NCI-H1694 treated with DMSO at 0.1 percent for 48 hours (cell line): ENCODE data around the gene MT2A.
"Not testable (repeated sequence)": the region's sequence is repeated elsewhere in the genome, so short reads cannot be mapped to it uniquely, and the experiment has no call there.

Experiments used
- DNase-seq: peaks from one replicate; lab custom pipeline; 2025; lab: John Stamatoyannopoulos, UW

MT2A gene

DNA sequence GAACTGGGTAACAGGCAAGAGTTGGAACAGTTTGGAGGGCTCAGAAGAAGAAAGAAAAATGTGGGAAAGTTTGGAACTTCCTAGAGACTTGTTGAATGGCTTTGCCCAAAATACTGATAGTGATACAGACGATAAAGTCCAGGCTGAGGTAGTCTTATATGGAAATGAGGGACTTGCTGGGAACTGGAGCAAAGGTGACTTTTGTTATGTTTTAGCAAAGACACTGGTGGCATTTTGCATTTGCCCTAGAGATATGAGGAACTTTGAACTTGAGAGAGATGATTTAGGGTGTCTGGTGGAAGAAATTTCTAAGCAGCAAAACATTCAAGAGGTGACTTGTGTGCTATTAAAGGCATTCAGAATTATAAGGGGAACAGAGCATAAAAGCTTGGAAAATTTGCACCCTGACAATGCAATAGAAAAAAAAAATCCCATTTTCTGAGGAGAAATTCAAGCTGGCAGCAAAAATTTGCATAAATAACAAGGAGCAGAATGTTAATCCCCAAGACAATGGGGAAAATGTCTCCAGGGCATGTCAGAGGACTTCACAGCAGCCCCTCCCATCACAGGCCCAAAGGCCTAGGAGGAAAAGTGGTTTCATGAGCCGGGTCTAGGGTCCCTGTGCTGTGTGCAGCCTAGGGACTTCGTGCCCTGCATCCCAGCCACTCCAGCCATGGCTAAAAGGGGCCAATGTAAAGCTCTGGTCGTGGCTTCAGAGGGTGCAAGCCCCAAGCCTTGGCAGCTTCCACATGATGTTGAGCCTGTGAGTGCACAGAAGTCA, 13.5 kb downstream of the MT2A start:
- not testable (repeated sequence) for DNase-seq

DNA sequence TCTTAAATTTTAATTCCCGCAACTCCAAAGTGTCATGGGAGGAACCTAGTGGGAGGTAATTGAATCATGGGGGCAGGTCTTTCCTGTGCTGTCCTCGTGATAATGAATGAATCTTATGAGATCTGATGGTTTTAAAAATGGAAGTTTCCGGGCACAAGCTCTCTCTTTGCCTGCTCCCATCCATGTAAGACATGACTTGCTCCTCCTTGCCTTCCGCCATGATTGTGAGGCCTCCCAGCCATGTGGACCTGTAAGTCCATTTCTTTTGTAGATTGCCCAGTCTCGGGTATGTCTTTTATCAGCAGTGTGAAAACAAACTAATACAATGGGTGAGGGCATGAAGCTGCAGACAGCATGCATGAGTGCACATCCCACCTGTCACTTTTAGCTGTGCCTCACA, 14.8 kb downstream of the MT2A start:
- not testable (repeated sequence) for DNase-seq

DNA sequence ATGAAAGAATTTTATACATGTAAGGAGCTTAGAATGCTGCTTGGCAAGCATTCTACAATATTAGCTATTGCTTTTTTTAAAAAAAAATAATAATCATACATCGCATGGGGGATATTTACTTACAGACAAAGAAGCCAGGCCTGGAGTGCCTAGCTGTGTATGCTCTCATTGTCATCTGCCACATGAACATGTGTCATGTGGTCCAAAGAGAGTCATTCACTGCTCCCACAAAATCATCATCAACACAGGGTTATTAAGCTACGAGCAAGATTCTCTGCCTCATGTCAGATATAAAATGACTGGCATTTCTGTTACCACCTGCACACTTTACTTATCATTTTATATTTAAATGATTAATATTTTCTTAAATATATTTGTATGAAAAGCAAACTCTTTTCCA, 15.3 kb downstream of the MT2A start:
- DNase-seq: no peak

DNA sequence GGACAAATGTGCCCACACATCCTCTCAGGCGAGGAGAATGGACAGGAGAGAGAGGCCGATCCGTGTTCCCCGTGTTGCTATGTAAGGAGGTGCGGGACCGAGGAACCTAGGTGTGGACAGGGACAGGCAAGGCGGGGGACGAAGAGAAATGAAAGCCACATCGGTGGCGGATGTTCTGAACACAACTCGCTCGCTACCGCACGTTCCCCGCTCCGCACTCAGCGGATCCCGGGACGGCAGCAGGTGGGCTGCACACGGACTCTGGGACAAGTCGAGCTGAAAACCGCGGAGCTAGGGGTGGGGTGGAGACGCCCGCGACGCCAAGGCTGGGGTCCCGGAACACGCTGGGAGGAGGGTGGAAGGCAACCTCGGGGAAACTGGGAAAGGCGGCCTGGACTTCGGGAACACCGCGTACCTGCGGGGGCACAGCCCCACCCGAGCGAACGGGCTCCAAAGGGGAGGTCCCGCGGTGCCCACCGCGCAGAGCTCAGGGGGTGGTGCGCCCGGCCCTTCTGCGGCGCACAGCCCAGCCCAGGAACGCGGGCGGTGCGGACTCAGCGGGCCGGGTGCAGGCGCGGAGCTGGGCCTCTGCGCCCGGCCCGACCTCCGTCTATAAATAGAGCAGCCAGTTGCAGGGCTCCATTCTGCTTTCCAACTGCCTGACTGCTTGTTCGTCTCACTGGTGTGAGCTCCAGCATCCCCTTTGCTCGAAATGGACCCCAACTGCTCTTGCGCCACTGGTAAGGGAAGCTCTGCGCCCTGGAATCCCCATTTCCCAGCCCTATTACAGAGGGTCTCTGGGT, 17.0 kb downstream of the MT2A start, which contains the start of gene MT1E:
MT1E (plus strand) TSS at position 642 of the 803 bp plus-strand sequence; CDS start at position 713, 71 bp downstream.
- DNase-seq: no peak

DNA sequence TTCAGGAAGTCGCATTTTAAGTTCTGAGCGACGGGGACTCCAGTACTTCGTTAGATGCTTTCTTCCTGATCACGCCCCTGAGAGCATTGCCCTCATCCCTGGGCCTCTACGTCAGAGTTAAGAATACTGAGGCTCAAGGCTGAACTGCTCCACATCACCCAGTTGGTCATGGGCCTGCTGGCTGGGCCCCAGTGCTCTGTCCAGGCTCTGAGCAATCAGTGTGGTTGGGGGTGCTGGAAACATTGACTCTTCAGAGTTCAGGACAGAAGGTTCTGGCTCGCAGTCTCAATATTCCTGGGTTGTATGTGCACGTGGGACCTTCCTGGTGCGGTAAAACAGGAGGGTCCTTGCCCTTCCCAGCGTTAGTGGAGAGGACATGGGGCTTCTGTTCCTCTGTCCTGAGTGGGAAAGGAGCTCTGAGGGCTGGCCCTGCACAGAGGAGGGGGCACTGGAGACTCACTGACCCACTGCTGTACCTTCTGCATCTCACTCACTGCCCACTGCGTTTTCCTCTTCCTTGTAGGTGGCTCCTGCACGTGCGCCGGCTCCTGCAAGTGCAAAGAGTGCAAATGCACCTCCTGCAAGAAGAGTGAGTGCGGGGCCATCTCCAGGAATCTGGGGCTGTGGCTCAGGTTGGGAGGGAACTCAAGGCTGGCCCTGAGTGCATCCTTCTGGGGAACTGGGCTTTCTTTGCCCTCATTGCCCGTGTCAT, 17.7 kb downstream of the MT2A start:
- no peak for DNase-seq

DNA sequence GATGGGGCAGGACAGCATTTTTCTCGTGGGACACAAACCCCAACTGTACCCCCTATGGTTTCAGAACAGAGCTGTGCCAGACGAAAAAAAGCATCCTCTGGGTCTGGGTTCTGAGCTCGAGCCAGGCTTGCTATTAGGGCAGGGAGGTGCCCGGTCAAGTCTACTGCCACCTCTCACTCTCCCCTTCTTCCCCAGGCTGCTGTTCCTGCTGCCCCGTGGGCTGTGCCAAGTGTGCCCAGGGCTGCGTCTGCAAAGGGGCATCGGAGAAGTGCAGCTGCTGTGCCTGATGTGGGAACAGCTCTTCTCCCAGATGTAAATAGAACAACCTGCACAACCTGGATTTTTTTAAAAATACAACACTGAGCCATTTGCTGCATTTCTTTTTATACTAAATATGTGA, 18.3 kb downstream of the MT2A start:
- no peak for DNase-seq

DNA sequence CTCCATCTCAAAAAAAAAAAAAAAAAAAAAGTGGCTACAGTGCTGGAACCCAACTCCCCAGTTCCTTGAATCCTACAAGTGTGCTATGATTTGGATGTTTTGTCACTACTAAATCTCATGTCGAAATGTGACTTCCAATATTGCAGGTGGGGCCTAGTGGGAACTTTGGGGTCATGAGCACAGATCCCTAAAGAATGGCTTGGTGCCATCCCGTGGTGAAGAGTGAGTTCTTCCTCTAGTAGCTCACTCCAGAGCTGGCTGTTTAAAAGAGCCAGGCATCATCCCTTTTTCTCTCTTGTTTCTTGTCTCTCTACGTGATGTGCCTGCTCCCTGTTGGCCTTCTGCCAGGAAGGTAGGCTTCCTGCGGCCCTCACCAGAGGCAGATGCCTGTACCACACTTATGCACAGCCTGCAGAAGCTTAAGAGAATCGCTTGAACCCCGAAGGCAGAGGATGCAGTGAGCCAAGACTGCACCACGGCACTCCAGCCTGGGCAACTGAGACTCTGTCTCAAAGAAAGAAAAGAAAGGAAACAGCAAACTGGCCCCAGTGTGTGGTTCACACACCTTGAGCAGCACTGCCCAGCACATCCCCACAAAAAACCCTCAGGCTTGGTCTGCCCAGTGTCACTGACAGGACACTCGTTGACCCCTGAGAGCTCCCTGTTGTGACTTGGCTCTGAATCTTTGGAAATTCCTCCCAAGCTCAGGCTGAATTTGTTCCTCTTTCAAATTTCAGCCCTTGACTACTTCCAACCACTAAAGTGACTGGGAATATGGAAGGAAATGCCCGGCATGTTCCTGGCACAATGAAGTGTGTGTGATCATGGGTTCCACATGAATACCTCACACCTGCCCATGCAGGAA, 20.3 kb downstream of the MT2A start:
- no peak for DNase-seq

DNA sequence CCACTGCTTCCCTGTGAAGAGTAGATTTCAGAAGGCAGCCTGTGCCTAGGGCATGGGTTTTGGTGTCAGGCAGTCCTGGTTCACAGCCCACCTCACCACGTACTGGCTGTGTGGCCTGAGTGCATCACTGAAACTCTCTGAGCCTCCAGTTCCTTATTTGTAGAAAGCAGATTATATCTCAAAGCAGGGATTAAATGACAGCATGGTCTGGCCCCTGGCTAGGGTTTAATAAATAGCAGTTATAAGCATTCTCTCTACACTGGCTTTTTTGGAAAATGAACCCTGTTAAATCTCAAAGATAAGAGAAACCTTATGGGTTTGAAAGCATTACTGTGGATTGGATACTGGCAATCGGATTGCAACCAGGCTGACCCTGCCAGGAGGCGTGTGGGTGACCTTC, 21.1 kb downstream of the MT2A start:
- DNase-seq: no peak

DNA sequence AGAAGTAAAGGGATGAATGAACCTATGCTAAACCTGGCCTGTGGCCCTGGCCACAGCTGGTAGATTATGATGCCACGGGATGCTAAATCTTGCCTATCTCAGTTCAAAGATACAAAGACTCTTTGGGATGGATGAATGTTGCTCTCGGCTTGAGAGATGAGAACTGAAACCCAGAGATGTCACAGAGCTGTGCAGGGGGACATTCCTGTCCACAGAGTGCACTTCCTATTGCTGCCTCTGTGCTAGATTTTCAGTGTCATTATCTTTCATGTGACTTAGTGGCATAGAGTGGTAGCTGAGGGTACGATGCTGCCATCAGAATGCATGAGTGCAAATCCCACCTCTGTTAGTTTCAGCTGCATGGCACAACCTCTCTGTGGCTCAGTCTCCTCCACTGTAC, 21.8 kb downstream of the MT2A start:
- DNase-seq: no peak

DNA sequence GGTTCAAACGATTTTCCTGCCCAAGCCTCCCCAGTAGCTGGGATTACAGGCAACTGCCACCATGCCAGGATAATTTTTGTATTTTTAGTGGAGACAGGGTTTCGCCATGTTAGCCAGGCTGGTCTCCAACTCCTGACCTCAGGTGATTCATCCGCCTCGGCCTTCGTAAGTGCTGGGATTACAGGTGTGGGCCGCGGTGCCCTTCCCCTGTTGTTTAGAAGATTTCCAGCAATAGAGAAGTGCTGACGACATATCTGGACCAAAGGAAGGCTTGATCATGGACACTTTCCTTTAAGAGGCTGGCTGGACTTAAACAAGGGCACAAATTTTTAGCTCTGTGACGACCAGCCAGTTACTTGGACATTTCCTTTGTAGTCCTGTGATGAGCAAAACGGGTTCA, 22.8 kb downstream of the MT2A start:
- DNase-seq: no peak

DNA sequence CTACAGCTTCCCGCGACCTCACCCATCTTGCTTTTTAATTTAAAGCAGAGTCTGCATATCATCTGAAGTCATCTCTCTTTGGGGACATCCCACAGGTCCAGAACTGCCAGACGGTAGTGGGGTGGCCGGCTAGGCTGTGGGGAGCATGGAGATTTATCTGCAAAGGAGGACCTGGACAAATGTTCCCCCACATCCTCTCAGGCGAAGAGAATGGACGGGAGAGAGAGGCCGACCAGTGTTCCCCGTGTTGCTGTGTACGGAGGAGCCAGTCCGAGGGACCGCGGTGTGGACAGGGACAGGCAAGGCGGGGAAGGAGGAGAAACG, 23.4 kb downstream of the MT2A start:
- no peak for DNase-seq

DNA sequence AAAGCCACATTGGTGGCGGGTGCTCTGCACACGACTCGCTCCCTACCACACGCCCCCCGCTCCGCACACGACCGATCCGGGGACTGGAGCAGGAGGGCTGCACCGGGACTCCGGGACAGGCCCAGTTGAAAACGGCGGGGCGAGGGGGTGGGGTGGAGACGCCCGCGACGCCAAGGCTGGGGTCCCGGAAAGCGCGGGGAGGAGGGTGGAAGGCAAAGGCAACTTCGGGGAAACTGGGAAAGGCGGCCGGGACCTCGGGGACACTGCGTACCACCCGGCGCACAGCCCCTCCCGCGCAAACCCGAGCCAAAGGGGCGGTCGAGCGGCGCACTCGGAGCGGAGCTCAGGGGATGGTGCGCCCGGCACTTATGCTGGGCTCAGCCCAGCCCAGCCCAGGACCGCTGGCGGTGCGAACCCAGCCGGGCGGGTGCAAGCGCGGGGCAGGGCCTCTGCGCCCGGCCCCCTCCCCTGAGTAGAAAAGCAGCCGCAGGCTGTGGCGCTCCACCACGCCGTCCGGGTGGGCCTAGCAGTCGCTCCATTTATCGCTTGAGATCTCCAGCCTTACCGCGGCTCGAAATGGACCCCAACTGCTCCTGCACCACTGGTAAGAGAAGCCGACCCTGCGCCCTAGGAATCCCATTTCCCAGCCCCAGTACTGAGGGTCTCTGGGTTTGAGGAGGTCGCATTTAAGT, 23.9 kb downstream of the MT2A start, which contains the start of gene MT1M:
MT1M (plus strand) TSS at position 504 of the 692 bp plus-strand sequence; CDS start at position 577, 73 bp downstream.
- no peak for DNase-seq

DNA sequence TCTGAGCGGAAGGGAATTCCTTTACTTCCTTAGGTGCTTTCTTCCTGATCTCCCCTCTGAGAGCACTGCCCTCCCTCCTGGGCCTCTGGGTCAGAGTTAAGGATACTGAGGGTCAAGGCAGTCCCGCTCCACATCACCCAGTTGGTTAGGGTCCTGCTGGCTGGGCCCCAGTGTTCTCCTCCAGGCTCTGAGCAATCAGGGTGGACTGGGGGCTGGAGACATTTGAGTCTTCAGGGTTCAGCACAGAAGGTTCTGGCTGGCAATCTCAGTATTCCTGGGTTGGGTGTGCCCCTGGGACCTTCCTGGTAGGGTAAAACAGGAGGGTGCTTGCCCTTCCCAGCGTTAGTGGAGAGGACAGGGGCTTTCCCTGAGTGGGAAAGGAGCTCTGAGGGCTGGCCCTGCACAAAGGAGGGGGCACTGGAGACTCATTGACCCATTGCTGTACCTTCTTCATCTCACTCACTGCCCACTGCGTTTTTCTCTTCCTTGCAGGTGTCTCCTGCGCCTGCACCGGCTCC, 24.5 kb downstream of the MT2A start:
- no peak for DNase-seq

DNA sequence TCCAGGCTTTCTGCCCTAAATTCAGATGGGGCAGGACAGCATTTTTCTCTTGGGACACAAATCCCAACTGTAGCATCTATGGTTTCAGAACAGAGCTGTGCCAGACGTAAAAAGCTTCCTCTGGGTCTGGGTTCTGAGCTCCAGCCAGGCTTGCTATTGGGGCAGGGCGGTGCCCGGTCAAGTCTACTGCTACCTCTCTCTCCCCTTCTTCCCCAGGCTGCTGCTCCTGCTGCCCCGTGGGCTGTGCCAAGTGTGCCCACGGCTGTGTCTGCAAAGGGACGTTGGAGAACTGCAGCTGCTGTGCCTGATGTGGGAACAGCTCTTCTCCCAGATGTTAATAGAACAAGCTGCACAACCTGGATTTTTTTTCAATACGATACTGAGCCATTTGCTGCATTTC, 25.2 kb downstream of the MT2A start:
- DNase-seq: no peak

DNA sequence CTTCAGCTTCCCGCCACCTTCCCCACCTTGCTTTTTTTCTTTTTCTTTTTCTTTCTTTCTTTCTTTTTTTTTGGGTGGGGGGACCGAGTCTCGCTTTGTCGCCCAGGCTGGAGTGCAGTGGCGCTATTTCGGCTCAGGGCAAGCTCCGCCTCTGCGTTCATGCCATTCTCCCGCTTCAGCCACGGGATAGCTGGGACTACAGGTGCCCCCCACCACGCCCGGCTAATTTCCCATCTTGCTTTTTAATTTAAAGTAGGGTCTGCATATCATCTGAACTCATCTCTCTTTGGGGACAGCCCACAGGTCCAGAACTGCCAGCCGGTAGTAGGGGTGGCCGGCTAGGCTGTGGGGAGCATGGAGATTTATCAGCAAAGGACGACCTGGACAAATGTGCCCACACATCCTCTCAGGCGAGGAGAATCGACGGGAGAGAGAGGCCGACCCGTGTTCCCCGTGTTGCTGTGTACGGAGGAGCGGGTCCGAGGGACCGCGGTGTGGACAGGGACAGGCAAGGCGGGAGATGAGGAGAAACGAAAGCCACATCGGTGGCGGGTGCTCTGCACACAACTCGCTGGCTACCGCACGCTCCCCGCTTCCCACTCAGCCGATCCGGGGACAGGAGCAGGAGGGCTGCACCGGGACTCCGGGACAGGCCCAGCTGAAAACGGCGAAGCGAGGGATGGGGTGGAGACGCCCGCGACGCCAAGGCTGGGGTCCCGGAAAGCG, 26.5 kb downstream of the MT2A start:
- DNase-seq: no peak

DNA sequence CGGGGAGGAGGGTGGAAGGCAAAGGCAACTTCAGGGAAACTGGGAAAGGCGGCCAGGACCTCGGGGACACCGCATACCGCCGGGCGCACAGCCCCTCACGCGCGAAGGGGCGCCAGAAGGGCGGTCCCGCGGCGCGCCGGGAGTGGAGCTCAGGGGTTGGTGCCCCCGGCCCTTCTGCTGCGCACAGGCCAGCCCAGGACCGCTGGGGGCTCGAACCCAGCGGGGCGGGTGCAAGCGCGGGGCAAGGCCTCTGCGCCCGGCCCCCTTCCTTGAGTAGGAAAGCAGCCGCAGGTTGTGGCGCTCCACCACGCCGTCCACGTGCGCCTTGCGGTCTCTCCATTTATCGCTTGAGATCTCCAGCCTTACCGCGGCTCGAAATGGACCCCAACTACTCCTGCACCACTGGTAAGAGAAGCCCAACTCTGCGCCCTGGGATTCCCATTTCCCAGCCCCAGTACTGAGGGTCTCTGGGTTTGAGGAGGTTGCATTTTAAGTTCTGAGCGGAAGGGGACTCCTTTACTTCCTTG, 27.1 kb downstream of the MT2A start:
- DNase-seq: no peak

DNA sequence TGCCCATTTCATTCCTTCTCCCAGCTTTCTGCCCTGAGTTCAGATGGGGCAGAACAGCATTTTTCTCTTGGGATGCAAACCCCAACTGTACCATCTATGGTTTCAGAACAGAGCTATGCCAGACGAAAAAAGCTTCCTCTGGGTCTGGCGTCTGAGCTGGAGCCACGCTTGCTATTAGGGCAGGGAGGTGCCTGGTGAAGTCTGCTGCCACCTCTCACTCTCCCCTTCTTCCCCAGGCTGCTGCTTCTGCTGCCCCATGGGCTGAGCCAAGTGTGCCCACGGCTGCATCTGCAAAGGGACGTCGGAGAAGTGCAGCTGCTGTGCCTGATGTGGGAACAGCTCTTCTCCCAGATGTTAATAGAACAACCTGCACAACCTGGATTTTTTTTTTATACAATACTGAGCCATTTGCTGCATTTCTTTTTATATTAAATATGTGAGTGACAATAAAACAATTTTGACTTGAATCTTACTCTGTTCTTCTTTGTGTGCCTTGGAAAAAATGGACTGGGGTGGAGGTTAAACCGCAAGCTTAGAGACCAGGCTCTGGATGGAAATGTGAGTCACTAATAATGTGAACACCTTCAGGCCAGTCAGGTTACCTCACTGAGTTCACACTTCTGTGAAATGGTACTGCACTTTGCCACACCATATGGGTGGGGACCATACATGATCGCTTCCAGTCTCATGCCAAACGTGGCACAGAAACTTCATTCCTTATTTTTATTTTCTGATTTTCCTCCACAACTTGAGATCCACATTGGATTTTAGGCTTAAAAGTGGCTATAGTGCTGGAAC, 28.4 kb downstream of the MT2A start:
- DNase-seq: no peak

DNA sequence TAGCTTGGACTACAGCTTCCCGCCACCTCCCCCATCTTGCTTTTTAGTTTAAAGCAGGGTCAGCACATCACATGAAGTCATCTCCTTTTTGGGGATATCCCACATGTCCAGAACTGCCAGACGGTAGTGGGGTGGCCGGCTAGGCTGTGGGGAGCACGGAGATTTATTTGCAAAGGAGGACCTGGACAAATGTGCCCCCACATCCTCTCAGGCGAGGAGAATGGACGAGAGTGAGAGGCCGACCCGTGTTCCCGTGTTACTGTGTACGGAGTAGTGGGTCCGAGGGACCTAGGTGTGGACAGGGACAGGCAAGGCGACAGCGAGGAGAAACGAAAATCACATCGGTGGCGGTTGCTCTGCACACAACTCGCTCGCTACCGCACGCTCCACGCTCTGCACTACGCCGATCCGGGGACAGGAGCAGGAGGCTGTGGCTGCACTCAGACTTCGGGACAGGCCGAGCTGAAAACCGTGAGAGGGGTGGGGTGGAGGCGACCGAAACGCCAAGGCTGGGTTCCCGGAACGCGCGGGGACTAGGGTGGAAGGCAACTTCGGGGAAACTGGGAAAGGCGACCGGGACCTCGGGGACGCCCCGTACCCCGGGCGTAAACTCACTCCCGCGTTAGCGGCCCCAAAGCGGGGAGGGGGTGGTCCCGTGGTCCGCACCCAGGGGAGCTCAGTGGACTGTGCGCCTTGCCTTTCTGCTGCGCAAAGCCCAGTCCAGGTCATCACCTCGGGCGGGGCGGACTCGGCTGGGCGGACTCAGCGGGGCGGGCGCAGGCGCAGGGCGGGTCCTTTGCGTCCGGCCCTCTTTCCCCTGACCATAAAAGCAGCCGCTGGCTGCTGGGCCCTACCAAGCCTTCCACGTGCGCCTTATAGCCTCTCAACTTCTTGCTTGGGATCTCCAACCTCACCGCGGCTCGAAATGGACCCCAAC, 29.7 kb downstream of the MT2A start, which contains the start of gene MT1A:
MT1A (plus strand) TSS at position 853 of the 937 bp plus-strand sequence; CDS start at position 926, 73 bp downstream.
- DNase-seq: no peak
